CD4-positive, alpha-beta T cell treated with Interleukin-17A for 1 hour (primary cell): ENCODE measurements around the gene FBXW11.

Experiments used
- DNase-seq: peaks from one replicate; pipeline ENCODE4 v3.0.0-alpha.2; 2020

The FBXW11 gene

GRCh38 chr5:172010278-172010677 lies 3.8 kb upstream of the FBXW11 start:
- DNase-seq = no peak

GRCh38 chr5:172009536-172010270 lies 3.3 kb upstream of the FBXW11 start:
- DNase-seq = no peak

- DNase-seq = no peak
Measured at GRCh38 chr5:172008689-172009141, 2.3 kb upstream of the FBXW11 start.

GRCh38 chr5:172008111-172008455 lies 1.6 kb upstream of the FBXW11 start:
- DNase-seq = no peak

GRCh38 chr5:172007175-172008110 lies 1.0 kb upstream of the FBXW11 start:
- no peak for DNase-seq

GRCh38 chr5:172005708-172006320 lies 624 bp downstream of the FBXW11 start:
- DNase-seq = peak; percentile 18

- peak; percentile 47 for DNase-seq
Measured at GRCh38 chr5:172004824-172005237, 1.6 kb downstream of the FBXW11 start.

- DNase-seq = no peak
Measured at GRCh38 chr5:172003746-172004145, 2.7 kb downstream of the FBXW11 start.

GRCh38 chr5:172002840-172003512 lies 3.5 kb downstream of the FBXW11 start:
- no peak for DNase-seq

- peak; percentile 49 for DNase-seq
Measured at GRCh38 chr5:172002310-172002709, 4.1 kb downstream of the FBXW11 start.

- no peak for DNase-seq
Measured at GRCh38 chr5:171999877-172000276, 6.6 kb downstream of the FBXW11 start.

- no peak for DNase-seq
Measured at GRCh38 chr5:171999100-171999499, 7.3 kb downstream of the FBXW11 start.

GRCh38 chr5:171997011-171997410 lies 9.4 kb downstream of the FBXW11 start:
- no peak for DNase-seq

GRCh38 chr5:171992813-171993212 lies 13.6 kb downstream of the FBXW11 start:
- no peak for DNase-seq

- no peak for DNase-seq
Measured at GRCh38 chr5:171992305-171992704, 14.1 kb downstream of the FBXW11 start.

- no peak for DNase-seq
Measured at GRCh38 chr5:171990713-171991015, 15.8 kb downstream of the FBXW11 start.

GRCh38 chr5:171989946-171990712 lies 16.3 kb downstream of the FBXW11 start:
- DNase-seq = no peak

GRCh38 chr5:171989276-171989675 lies 17.2 kb downstream of the FBXW11 start:
- no peak for DNase-seq

- no peak for DNase-seq
Measured at GRCh38 chr5:171986772-171987171, 19.7 kb downstream of the FBXW11 start.

- peak; percentile 61 for DNase-seq
Measured at GRCh38 chr5:171984748-171985419, 21.6 kb downstream of the FBXW11 start.

- no peak for DNase-seq
Measured at GRCh38 chr5:171981847-171982246, 24.6 kb downstream of the FBXW11 start.

GRCh38 chr5:171980792-171981191 lies 25.6 kb downstream of the FBXW11 start:
- DNase-seq = no peak
